GM12875 (cell line): Measurements from ENCODE around the gene RSPH6A.

Experiments used
- H3K4me3 ChIP-seq: one replicate; pipeline ENCODE4 v1.5.1; 2011; ENCODE audit warnings: low read depth, low read length, control low read depth
- CTCF ChIP-seq: IDR thresholded peaks from 2 replicates; pipeline ENCODE4 v1.5.1; 2011; ENCODE audit warnings: low read depth, mild to moderate bottlenecking, control low read depth, inconsistent platforms, low read length, moderate library complexity, borderline replicate concordance; ENCODE audit not compliant: insufficient read depth

RSPH6A gene

GRCh38 chr19:45816236-45817009 is 1.3 kb upstream of the RSPH6A start:
- no peak overlapping the region for H3K4me3 ChIP-seq
- TF ChIP-seq CTCF = no peak

GRCh38 chr19:45815481-45816216 is 541 bp upstream of the RSPH6A start:
- H3K4me3 ChIP-seq = no peak overlapping the region
- TF ChIP-seq CTCF = no peak

- H3K4me3 ChIP-seq = no peak overlapping the region
- TF ChIP-seq CTCF = no peak
Observed at GRCh38 chr19:45814166-45814780, 835 bp downstream of the RSPH6A start.

GRCh38 chr19:45812297-45812696 is 2.8 kb downstream of the RSPH6A start:
- no peak for TF ChIP-seq CTCF
- H3K4me3 ChIP-seq = no peak overlapping the region

- TF ChIP-seq CTCF = no peak
- no peak overlapping the region for H3K4me3 ChIP-seq
Observed at GRCh38 chr19:45809643-45810159, 5.4 kb downstream of the RSPH6A start.

GRCh38 chr19:45805719-45806118 is 9.4 kb downstream of the RSPH6A start:
- no peak for TF ChIP-seq CTCF
- H3K4me3 ChIP-seq = no peak overlapping the region
